Caco-2 (cell line): ENCODE results near the gene ZNF407. TPM values are rescaled to one million over a fixed set of nuclear protein-coding genes. Genes with fewer than 3 reads are reported as not detected.

Experiments used
- BruUV-seq: library from RNA; stranded (reverse); fragments of 400-500 nt; replicated peaks from 2 replicates; lab custom pipeline; 2021; lab: Mats Ljungman, UMichigan
- CTCF ChIA-PET: fragments of 300-600 bp; sonication (Branson Sonifier 250); formaldehyde crosslinking; loops from one replicate; lab custom pipeline; 2022; ENCODE audit warnings: antibody characterized with exemption; lab: Charles Lee
- POLR2A ChIA-PET: fragments of 300-600 bp; sonication (Branson Sonifier 250); formaldehyde crosslinking; loops from one replicate; lab custom pipeline; 2022; ENCODE audit warnings: antibody characterized with exemption; lab: Charles Lee
- DNase-seq, 2 experiments: peaks; one replicate each; pipeline versions ENCODE4 v3.0.0 to v3.0.0-alpha.2; 2020 to 2022
- H3K27me3 ChIP-seq: replicated peaks from 2 replicates; pipeline ENCODE4 v1.6.0; 2011; ENCODE audit warnings: low read length; ENCODE audit not compliant: control insufficient read depth, insufficient read depth
- H3K36me3 ChIP-seq: 2 replicates; pipeline ENCODE4 v1.5.1; 2011; ENCODE audit warnings: low read length; ENCODE audit not compliant: control insufficient read depth, insufficient read depth
- H3K4me1 ChIP-seq: fragments of 250-450 bp; sonication (Bioruptor Pico); 2 replicates; pipeline ENCODE4 v1.5.1; 2020; ENCODE audit warnings: mild to moderate bottlenecking
- H3K4me3 ChIP-seq: 2 replicates; pipeline ENCODE4 v1.5.1; 2011; ENCODE audit warnings: low read depth, mild to moderate bottlenecking, control low read depth, low read length
- H3K9me3 ChIP-seq: fragments of 250-450 bp; sonication (Bioruptor Pico); 2 replicates; pipeline ENCODE4 v1.5.1; 2020; ENCODE audit warnings: mild to moderate bottlenecking, moderate library complexity
- H3K27ac Mint-ChIP-seq: one replicate; pipeline ENCODE4 v1.8.0; 2022; ENCODE audit warnings: mixed read lengths; ENCODE audit not compliant: unreplicated experiment
- H3K27me3 Mint-ChIP-seq: one replicate; pipeline ENCODE4 v1.8.0; 2022; ENCODE audit warnings: mixed read lengths; ENCODE audit not compliant: insufficient read depth, unreplicated experiment
- H3K36me3 Mint-ChIP-seq: one replicate; pipeline ENCODE4 v1.8.0; 2022; ENCODE audit warnings: mild to moderate bottlenecking, mixed read lengths; ENCODE audit not compliant: insufficient read depth, unreplicated experiment
- H3K4me1 Mint-ChIP-seq: one replicate; pipeline ENCODE4 v1.8.0; 2022; ENCODE audit warnings: low read depth, mixed read lengths; ENCODE audit not compliant: unreplicated experiment
- H3K4me3 Mint-ChIP-seq: one replicate; pipeline ENCODE4 v1.8.0; 2022; ENCODE audit warnings: mild to moderate bottlenecking, moderate library complexity, mixed read lengths; ENCODE audit not compliant: unreplicated experiment
- H3K9me3 Mint-ChIP-seq: one replicate; pipeline ENCODE4 v1.8.0; 2022; ENCODE audit warnings: mixed read lengths; ENCODE audit not compliant: unreplicated experiment
- intact Hi-C: fragments of 100-400 bp; cut with micrococcal nuclease; formaldehyde crosslinking; loops from one replicate; pipeline ENCODE4 v1.10.0; 2022; ENCODE audit not compliant: unreplicated experiment
- total RNA-seq: library from RNA; stranded (reverse); gene quantifications from 2 replicates; pipeline ENCODE4 v1.2.3, GENCODE V29; 2022
- TF ChIP-seq, protein P1 (sequence below), 2 experiments: fragments of 200-600 bp in 1 of 2; IDR thresholded peaks; 1 replicate in 1 of 2; 2 replicates in 1 of 2; pipeline versions ENCODE4 v1.5.1 to v1.8.0; 2011 to 2022; ENCODE audit warnings: antibody characterized with exemption in 1 of 2, control low read depth in 1 of 2, inconsistent platforms in 1 of 2, low read depth in 1 of 2, low read length in 1 of 2, mild to moderate bottlenecking in 1 of 2, moderate library complexity in 1 of 2; ENCODE audit not compliant: insufficient read depth in 1 of 2, severe bottlenecking in 1 of 2, unreplicated experiment in 1 of 2

The ZNF407 gene
- total RNA-seq, 1 experiment from 2014 or later, result 4.7 TPM

DNA sequence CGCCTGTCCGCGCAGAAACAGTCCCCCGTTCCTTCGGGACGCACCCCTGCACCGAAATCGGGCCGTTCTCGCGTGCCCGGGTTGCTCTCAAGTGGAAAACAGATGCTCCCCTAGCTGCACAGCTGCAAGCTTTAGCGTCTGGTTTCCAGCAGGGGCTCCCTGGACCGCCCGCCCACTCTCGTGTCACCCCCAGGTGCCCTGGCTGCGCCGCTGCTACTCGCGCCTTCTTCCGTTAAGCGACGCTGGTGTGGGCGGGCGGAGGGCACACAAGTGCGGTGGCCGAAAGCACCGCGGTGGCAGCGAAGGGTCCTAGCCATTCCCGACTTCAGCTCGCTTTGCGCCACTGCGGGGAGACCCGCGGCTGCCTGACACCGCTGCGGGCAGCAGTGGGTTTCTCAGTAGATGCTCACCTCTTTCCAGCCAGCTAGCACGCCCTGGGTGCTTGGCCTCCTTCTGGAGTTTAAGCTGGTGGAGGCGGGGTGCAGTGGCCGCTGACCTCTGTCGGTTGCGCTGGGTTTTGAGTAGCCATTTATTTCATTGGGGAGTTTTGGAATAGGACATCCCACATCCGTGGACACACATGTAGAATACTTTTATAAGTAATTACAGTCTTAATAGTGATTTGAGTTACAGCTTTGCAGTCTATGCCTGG lies 806 bp downstream of the ZNF407 start:
- Histone ChIP-seq H3K27me3 (no peaks in the 10 kb centered on the region), H3K4me1 (0 out of 2 replicates have a peak, but pooled peaks cover 4% of the 10 kb centered on the region), H3K9me3 (no peaks in the 10 kb centered on the region), H3K4me3 (peak overlapping the region; percentile 82), H3K36me3 (no peaks in the 10 kb centered on the region)
- ChIA-PET CTCF (interaction anchor here (0.6 kb wide), 1 partner anchor 47 kb away, joined by 3 read pairs; no protein-coding TSS in a partner anchor), POLR2A (no interaction called here)
- no TSS peak for BruUV-seq
- Mint-ChIP-seq H3K9me3 (no peaks in the 10 kb centered on the region), H3K4me1 (no peaks in the 10 kb centered on the region), H3K4me3 (peak overlapping the region; percentile 83), H3K27me3 (no peaks in the 10 kb centered on the region), H3K27ac (peak overlapping the region; percentile 73), H3K36me3 (no peaks in the 10 kb centered on the region)
- intact Hi-C loops, result no loop called here
- DNase-seq, result peak; percentile 39 to 45
- TF ChIP-seq, protein P1, sequence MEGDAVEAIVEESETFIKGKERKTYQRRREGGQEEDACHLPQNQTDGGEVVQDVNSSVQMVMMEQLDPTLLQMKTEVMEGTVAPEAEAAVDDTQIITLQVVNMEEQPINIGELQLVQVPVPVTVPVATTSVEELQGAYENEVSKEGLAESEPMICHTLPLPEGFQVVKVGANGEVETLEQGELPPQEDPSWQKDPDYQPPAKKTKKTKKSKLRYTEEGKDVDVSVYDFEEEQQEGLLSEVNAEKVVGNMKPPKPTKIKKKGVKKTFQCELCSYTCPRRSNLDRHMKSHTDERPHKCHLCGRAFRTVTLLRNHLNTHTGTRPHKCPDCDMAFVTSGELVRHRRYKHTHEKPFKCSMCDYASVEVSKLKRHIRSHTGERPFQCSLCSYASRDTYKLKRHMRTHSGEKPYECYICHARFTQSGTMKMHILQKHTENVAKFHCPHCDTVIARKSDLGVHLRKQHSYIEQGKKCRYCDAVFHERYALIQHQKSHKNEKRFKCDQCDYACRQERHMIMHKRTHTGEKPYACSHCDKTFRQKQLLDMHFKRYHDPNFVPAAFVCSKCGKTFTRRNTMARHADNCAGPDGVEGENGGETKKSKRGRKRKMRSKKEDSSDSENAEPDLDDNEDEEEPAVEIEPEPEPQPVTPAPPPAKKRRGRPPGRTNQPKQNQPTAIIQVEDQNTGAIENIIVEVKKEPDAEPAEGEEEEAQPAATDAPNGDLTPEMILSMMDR (IDR thresholded peaks at IDR 0.05; ENCODE audit: insufficient read depth in 1 of 2, low read depth in 1 of 2, low read length in 1 of 2, severe bottlenecking in 1 of 2, unreplicated experiment in 1 of 2), result no peak

DNA sequence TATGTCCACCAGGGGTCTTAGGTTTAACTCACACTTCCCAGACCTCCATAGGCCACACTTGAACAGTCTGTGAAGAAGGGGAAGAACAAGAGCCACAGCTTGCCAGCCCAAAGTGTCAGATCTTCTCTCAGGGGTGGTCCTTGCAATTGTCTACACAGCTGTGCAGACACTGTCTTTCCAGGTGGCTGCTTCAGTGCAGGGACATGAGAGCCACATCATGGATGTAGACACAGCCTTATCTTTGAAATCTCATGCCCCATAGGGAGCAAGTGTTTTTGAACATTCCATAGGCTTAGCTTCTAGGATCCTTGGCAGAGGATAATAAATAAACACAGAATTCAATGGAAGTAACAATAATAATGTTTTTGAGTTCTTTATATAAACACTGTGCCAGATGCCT lies 6.7 kb downstream of the ZNF407 start:
- DNase-seq, result no peak
- Histone ChIP-seq H3K9me3 (no peaks in the 10 kb centered on the region), H3K4me1 (no peaks in the 10 kb centered on the region), H3K4me3 (no peak overlapping the region), H3K36me3 (no peaks in the 10 kb centered on the region), H3K27me3 (no peaks in the 10 kb centered on the region)
- CTCF ChIA-PET, result no interaction called here
- Mint-ChIP-seq H3K9me3 (no peaks in the 10 kb centered on the region), H3K27me3 (no peaks in the 10 kb centered on the region), H3K27ac (no peak overlapping the region), H3K4me1 (no peaks in the 10 kb centered on the region), H3K4me3 (no peak overlapping the region), H3K36me3 (no peaks in the 10 kb centered on the region)
- intact Hi-C loops, result no loop called here
- TF ChIP-seq, protein P1 (IDR thresholded peaks at IDR 0.05; ENCODE audit: insufficient read depth in 1 of 2, low read depth in 1 of 2, low read length in 1 of 2, severe bottlenecking in 1 of 2, unreplicated experiment in 1 of 2), result no peak
- BruUV-seq, result no TSS peak
- POLR2A ChIA-PET, result no interaction called here

DNA sequence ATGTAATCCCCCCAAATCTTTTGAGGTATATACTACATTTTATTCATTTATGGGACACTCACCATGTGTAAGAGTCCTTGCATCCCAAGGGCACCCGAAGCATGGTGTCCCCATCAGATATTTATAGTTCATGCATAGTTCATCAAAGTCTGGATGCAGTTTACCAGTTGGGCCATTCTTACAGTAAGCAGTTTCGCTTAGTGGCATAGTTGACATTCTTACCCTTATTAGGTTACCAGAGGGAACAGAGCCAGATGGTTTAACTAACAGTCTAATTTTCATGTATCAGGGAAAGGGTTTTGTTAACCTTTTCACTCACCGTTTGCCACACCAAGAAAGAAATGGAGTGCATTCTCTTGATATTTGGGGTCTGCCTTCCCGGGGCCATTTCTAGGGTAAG lies 7.1 kb downstream of the ZNF407 start:
- no TSS peak for BruUV-seq
- Histone ChIP-seq H3K36me3 (no peaks in the 10 kb centered on the region), H3K4me3 (no peak overlapping the region), H3K4me1 (no peaks in the 10 kb centered on the region), H3K27me3 (no peaks in the 10 kb centered on the region), H3K9me3 (no peaks in the 10 kb centered on the region)
- Mint-ChIP-seq H3K27me3 (no peaks in the 10 kb centered on the region), H3K4me1 (no peaks in the 10 kb centered on the region), H3K27ac (no peak overlapping the region), H3K36me3 (no peaks in the 10 kb centered on the region), H3K4me3 (no peak overlapping the region), H3K9me3 (no peaks in the 10 kb centered on the region)
- intact Hi-C loops, result no loop called here
- DNase-seq, result no peak
- TF ChIP-seq, protein P1 (IDR thresholded peaks at IDR 0.05; ENCODE audit: insufficient read depth in 1 of 2, low read depth in 1 of 2, low read length in 1 of 2, severe bottlenecking in 1 of 2, unreplicated experiment in 1 of 2), result no peak
- POLR2A ChIA-PET, result no interaction called here
- CTCF ChIA-PET, result no interaction called here
